COLO829 (cell line): ENCODE measurements around the gene TENM4.

Experiments
- DNase-seq: peaks from one replicate; pipeline ENCODE4 v3.0.0; 2012; ENCODE audit warnings: low spot score

TENM4 gene

DNA sequence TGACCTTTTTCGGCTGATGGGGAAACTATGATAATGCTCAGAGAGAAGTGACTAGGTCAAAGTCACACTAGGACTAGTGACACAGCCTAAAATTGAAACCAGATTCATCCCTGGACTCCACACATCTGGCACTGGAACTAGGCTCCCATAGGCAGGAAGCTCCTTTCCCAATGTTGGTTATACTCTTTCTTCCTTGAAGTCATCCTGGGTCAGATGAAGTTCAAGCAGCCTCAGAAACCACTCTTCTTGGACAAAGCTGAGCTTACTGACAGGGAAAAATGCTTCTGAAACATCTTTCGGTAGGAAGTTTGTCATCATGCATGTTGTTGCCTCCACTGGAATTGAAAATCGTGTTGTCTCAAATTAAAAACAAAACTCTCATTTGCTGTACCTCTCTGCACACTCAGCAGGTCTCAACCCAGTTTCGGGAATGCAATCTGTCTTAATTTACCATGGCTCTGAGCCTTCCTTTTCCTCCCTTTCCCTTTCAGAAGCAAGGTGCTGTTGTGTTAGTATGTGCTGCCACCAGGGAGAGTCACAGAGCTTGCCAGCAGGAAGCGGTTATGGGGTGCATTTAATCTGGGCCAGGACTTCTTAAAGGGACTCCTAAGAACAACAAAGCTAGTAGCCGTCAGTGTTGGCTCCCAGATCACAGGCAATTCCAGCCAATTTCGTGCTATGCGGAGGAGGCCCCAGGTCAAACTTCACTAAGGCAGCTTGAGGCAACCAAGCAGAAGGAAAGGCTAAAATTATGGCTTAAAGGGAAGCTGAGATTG is 384.8 kb downstream of the TENM4 start:
- DNase-seq, result no peak

- no peak for DNase-seq
Observed at GRCh38 chr11:79054636-79055035, 386.2 kb downstream of the TENM4 start.

DNA sequence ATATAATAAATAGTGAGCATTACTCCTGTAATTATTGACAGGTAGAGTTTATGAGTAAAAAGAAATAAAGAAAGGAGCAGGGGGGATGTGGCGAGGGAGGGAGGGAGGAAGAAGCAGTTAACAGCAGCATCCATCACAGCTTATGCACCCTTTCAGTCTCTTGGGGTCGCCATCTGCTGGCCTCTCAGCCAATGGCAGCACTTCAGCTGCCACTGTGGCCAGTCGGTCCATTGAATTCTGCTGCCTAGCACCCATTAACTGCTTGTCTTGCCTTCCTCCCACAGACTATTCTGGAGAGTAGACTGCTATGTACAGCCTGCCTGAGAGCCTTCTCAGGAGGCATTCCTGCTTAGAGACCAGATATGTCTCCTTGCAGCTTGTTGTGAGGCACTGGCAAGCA is 388.3 kb downstream of the TENM4 start:
- DNase-seq, result peak; percentile 40

GRCh38 chr11:79050786-79051185 is 390.0 kb downstream of the TENM4 start:
- no peak for DNase-seq

DNA sequence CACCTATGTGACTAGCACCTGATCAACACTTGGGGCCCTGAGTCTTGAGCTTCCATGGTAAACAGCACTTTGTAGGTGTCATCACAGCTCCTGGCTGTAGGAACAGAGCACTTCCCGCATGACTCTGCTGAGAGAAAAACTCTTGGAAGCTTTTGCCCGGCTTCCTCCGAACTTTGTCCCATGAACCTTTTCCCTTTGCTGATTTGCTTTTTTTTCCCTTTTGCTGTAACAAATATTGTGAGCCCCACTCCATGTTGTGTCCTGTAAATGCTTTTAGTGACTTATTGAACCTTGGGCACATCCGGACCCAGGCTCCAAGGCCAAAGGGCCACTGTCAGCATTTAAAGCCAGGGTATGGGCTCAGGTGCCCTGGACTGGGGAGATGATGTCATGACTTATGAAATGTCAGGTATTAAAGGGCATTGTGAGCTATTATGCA is 391.1 kb downstream of the TENM4 start:
- DNase-seq, result no peak

GRCh38 chr11:79047980-79048379 is 392.9 kb downstream of the TENM4 start:
- DNase-seq, result no peak

DNA sequence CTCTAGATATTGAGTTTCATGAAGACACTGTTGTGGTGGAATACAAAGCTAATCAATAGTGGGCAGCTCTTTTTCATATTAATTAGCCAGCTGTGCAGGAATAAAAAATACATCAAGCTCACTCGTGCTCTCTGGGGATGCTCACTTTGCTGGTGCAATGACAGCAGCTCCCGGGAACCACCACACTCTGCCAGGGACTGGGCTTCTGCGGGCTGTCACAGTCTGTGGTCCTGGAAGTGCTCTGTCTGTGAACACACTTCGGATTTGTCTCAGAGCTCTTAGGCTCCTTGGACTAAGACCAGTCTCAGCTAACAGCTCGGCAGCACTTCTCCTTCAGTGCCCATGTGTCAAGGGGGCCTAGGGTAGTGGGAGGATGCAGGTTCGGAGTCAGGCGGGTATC is 393.5 kb downstream of the TENM4 start:
- no peak for DNase-seq

GRCh38 chr11:79046366-79046765 is 394.5 kb downstream of the TENM4 start:
- DNase-seq, result no peak

- no peak for DNase-seq
Observed at GRCh38 chr11:79045800-79046304, 395.0 kb downstream of the TENM4 start.

- DNase-seq, result no peak
Observed at GRCh38 chr11:79045018-79045799, 395.6 kb downstream of the TENM4 start.

GRCh38 chr11:79044201-79044600 is 396.6 kb downstream of the TENM4 start:
- DNase-seq, result no peak

- DNase-seq, result no peak
Observed at GRCh38 chr11:79043726-79044125, 397.1 kb downstream of the TENM4 start.

DNA sequence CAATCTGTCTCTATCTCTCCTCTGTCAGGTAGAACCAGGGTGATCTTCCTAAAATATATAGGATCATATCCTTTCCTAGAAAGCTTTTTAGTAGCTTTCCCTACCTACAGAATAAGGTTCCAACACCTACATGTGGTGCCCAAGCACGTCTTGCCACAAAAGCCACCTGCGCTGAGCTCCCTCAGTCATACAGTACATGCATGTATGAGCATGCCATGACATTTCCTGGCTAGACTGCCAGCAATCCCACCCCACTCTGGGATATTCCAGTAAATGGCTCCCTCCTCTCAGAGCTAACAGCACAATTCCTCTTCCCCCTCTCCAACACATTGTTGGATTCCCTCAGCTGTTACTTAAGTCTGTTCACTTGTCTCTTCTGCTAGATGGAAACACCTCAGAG is 398.0 kb downstream of the TENM4 start:
- DNase-seq, result no peak

DNA sequence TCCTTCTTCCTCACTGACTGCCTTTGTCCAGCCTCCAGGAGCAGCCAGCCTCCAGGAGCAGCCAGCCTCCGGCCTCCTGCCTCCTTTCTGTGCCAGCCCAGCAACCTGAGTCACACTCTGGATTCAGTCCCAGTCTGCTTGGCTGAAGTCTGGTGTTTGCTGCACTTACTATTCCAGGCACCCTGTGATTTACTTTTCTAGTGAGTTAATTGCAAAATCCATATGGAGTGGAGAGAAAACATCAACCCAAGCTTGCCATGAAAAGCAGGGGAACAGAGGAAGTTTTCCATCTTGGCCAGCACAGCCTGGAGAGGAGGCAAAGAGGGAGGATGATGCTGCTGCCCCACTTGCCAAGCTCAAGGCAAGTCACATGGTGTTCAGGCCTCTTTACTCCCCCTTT is 400.5 kb downstream of the TENM4 start:
- DNase-seq, result no peak

DNA sequence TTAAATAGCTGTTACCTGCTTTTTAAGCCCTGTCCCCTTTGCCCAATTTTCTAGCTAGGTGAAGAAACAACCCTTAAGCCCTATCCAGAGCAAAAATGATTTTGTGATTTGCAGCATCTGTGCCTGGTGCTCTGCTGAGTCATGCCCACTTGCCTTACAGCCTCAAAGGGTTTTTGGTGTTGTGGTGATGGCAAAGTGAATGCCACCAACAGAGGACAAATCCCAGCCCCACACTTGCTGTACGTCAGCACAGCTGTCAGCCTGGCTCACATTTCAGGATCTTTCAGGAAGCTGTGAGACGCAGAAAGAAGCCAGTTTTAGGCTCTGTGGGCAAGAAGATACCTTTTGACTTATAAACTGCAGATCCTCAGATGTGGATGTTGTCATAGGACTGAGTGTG is 401.7 kb downstream of the TENM4 start:
- DNase-seq, result no peak

GRCh38 chr11:79035881-79036280 is 404.9 kb downstream of the TENM4 start:
- DNase-seq, result no peak

DNA sequence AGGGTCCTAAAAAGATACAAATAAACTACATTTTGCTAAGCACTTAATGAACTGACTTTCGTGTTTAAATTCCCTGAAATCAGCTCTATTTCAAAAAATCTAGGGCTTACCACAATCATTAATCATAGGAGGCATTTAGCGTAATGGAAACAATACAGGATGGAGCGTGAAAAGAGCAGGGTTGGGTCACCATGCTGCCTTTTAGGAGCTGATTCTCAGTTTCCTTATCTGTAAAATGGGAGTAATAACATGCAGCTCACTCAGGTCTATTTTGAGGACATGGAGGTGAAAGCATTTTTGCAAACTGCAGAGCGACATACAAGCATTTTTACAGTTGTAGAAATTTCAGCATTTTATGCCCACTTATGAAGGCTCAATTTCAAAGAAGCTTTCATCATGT is 407.0 kb downstream of the TENM4 start:
- DNase-seq, result no peak

GRCh38 chr11:79030448-79030847 is 410.4 kb downstream of the TENM4 start:
- DNase-seq, result no peak

- DNase-seq, result no peak
Observed at GRCh38 chr11:79028225-79028624, 412.6 kb downstream of the TENM4 start.

GRCh38 chr11:79026803-79027445 is 413.9 kb downstream of the TENM4 start:
- DNase-seq, result no peak

GRCh38 chr11:79025622-79026021 is 415.2 kb downstream of the TENM4 start:
- no peak for DNase-seq

DNA sequence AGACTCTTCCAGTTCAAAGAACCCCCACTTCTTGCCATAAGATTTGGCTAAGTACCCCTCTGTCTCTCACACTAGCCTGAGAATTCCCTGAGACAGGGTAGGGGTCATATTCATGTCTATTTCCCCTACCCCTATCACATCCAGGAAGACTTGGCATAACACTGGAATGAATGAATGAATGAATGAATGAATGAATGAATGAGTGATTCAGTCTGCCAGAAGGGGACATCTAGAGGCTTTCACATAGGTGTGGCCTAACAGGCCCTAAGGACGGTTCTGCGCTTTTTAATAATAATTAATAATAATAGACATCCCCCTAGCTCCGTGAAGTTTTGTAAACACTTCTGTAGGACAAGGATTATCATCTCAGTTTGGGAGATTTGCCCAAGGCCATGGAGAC is 415.7 kb downstream of the TENM4 start:
- no peak for DNase-seq

GRCh38 chr11:79022265-79022664 is 418.6 kb downstream of the TENM4 start:
- no peak for DNase-seq
